A673 (cell line): ENCODE data around the gene OLFML1.

ENCODE experiments used
- EZH2 ChIP-seq: fragments of 200-600 bp; sonication (generic); IDR thresholded peaks from 2 replicates; pipeline ENCODE4 v1.6.1; 2017; ENCODE audit warnings: borderline replicate concordance, low read depth, mild to moderate bottlenecking, mixed read lengths, antibody characterized with exemption, low read length; ENCODE audit not compliant: poor library complexity, severe bottlenecking
- TF ChIP-seq, protein P1 (sequence below): fragments of 300-800, 200-600 bp; sonication (generic); conservative IDR thresholded peaks from 2 replicates; pipeline ENCODE4 v1.5.1; 2017; ENCODE audit warnings: low read depth, mild to moderate bottlenecking, antibody characterized with exemption, low read length, moderate library complexity, mixed read lengths

DNA sequence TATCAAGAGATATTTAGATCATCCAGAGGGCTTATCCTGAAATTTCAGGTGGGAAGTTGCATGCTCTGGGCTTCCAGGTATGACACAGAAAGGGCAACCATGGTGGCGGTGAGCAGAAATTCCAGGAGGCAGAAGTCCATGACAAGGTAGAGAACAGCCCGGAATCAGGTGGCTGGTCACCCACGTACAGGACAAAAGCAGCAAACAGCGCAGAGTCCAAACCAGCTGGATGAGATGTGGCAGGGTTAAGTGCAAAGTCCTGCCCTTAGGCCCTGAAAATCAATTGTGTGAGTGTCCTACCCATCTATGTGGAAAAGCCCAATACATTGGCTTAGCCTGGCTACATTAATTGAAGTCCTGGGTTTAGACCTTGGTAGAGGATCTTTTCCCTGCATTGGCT, 40.1 kb downstream of the OLFML1 start:
- TF ChIP-seq, protein P1, sequence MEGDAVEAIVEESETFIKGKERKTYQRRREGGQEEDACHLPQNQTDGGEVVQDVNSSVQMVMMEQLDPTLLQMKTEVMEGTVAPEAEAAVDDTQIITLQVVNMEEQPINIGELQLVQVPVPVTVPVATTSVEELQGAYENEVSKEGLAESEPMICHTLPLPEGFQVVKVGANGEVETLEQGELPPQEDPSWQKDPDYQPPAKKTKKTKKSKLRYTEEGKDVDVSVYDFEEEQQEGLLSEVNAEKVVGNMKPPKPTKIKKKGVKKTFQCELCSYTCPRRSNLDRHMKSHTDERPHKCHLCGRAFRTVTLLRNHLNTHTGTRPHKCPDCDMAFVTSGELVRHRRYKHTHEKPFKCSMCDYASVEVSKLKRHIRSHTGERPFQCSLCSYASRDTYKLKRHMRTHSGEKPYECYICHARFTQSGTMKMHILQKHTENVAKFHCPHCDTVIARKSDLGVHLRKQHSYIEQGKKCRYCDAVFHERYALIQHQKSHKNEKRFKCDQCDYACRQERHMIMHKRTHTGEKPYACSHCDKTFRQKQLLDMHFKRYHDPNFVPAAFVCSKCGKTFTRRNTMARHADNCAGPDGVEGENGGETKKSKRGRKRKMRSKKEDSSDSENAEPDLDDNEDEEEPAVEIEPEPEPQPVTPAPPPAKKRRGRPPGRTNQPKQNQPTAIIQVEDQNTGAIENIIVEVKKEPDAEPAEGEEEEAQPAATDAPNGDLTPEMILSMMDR: no peak
- no peak for TF ChIP-seq EZH2
